ENCODE results near the gene SIGMAR1.

SIGMAR1 gene

DNA sequence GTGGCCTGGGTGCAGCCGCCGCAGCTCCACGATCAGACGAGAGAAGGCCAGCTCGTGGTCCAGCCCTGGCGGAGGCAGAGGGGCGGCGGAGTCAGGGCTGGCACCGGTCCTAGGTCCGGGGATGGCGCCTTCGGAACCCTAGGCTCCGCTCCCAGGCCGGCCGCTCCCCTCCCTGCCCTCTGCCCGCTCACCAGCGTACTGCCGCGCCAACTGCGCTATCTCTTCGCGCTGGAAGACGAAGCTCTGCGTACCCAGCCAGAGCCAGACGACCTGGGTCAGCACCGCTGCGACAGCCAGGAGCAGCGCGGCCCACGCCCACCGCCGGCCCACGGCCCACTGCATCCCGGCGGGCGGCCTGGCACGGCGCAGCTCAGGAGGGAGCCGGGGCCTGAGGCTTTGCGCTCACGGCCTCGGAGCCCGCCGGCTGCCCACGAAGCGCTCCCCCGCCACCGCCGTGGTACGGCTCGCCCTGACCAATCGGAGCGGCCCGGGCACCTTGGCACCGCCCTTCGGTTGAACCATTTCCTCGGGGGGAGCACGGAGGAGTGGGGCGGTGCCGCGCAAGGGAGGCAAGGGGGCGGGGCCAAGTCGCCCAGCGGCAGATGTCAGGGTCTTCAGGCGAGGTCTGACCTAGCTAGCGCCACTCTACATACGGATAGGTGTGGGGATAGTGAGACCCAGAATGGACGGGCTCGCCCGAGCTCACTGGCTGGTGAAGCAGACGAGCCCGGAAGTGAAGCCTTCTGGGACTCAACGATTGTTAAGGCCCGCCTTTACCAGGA, at the start of gene SIGMAR1:
TSS of gene SIGMAR1 (minus strand) at position 432 of the 782 bp plus-strand sequence. CDS start at position 342, 90 bp downstream.
- peak; percentile 96 for DNase-seq

DNA sequence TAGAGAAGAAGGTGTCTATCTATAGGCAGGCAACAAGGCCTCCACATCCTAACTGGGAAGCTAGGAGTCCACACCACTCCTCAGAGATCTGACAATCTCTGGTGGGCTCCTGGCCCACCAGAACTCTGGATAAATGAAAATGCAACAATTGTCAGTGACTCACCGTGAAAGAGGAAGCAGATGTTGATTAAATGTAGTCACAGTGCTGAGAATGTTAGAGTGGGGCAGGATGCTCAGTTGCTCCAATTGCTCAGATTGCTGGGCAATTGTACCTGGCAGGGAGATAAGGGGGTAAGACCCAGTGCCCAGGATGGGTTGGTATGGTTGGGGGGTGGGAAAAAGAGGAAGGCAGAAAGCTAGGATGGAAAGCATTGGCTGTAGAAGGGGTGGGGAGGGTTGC, 49.1 kb upstream of the SIGMAR1 start:
- DNase-seq, result no peak

DNA sequence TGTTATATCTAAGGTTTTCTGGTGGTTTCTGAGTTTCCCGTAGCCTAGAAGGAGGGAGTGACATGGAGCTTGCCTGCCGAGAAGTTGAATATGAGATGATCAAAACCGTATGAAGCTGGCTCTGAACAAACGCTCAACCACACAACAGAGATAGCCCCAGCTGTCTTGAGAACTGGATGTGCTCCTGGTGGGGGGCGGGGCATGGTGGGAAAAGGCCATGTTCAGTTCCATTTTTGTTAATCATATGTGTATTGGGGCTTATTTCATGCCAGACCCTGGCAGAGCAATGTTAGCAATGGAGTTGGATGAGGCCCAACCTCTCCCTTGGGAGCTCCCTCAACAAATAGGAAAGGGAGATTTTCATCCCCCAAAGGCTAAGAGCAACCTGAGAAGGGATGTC, 48.6 kb upstream of the SIGMAR1 start:
- no peak for DNase-seq

DNA sequence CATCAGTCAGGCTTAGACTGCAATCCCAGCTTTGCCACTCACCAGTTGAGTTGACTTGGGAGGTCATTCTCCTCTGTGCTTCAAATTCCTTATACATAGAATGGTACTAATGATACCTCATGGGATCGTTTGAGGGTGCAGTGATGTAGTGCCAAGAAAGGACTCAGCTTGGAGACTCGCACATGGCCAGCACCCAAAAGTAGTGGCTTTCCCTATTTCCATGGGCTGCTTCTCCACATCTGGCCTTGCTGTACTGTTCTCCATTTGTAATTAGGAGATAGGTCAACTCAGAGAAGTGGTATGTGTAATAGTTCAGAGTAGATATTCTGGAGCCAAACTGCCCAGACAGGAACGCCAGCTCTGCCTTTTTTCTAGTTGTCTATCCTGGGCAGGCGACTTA, 48.0 kb upstream of the SIGMAR1 start:
- DNase-seq, result no peak

DNA sequence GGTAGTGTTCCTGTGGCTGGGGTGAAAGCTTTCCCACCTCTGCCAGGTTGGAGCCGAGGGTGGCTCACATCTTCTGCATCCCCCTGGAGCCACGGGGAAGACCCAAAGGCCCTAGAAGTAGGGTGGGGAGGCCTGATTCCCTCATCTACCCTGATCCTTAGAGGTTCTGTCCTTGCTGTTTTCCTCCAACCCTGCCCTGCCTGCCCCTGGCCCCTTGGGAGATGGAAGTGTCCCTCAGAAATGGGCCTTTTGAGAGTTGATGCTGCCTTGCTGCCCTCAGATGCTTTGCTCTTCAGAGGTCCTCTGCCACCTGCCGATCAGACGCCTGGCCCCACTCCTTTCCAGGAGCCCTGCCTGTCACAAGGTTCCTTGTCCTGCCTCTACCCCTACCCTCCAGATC, 47.2 kb upstream of the SIGMAR1 start:
- no peak for DNase-seq

DNA sequence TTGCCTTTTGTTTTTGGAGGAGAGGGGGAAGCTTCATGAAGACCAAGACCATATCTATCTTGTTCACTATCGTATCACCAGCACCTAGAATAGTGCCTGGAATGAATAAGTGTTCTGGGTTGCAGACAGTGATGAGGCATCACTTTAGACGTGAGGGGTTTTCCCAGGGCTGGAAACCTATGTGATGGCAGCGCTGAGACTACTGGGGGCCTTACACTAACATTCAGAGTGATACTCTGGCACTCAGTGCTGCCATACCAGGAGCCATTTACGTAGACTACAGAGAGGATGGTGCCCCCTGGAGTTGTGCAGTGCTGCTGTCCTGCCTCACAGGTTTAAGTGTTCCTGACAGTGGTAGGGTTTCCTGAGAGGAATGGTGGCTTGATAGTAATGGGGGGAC, 46.6 kb upstream of the SIGMAR1 start:
- peak; percentile 63 for DNase-seq

DNA sequence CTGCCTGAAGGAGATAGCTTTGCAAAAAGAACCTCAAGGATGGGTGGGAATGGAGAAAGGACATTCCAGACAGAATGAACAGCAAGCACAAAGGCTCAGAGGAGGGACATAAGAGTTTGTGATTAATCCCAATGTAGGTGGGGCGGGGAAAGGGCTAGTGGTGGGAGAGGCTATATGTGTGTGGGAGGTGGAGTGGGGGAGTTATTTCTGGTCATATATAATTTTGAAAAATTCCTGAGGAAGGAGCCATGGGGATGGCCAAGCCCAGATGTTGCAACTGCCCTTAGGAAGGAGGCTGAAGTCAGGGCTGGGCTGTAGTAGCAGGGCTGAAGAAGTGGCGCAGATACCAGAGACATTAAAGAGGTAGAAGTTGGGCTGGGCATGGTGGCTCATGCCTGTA, 38.3 kb upstream of the SIGMAR1 start:
- no peak for DNase-seq

DNA sequence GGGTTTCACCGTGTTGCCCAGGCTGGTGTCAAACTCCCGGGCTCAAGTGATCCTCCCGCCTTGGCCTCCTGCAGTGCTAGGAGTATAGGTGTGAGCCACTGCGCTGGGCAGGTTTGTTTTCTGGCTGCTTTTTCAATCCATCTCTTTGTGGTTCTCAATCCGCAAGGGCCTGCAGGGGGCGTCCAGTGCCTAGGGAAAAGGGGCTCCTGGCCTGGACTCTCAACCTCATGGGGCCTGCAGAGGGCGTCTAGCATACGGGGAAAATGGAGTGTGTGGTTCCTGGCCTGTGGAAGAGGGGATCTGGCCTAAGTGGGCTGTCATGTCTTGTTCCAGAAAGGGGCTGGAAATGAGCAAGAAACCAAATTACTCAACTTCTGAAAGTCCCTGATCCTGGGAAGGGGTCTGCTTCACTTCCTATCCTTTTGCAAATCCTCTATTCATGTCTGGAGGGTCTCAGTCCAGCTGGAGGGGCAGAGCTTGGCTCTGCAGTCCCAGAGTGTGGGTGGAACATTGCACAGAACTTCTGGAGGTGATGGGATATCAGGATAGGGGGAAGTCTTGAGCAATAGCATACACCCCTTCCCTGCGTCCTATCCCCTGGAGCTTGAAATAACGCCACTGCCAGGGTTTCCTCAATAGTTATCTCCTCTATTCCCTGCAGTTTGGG, 37.6 kb upstream of the SIGMAR1 start:
- peak; percentile 77 for DNase-seq

DNA sequence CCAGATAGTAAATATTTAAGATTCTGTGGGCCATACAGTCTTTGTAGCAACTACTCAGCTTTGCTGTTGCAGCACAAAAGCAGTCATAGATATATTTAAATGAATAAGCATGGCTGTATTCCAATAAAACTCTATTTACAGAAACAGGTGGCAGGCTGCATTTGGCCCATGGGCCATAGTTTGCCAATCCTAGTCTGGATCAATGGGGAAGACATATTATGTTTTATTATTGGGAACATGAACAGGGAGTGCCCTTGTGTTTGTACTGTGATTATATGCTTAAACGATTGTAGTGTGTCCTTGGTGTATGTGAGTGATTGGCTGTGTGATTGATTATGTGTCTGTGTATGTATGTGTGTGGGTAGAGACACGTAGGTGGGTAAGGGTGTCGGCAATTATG, 36.9 kb upstream of the SIGMAR1 start:
- DNase-seq, result no peak

DNA sequence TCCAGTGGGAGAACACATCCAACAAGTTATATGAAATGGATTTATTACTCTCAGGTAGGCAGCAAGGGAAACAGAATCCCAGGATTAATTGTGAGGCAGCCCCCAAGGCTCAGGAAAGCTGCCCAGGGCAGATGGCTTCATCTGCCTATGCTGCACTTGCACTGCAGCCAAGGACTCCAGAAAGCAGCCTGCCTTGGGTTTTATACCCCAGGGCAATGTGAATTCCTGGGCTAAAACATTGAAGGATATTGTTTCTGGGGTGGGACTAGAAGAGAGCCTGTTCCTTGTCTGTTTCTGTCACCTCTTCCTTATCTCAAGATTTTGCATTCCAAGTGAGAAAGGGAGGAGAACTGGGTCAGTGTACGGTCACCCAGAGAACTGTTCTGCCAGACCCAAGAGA, 33.7 kb upstream of the SIGMAR1 start:
- DNase-seq, result no peak

DNA sequence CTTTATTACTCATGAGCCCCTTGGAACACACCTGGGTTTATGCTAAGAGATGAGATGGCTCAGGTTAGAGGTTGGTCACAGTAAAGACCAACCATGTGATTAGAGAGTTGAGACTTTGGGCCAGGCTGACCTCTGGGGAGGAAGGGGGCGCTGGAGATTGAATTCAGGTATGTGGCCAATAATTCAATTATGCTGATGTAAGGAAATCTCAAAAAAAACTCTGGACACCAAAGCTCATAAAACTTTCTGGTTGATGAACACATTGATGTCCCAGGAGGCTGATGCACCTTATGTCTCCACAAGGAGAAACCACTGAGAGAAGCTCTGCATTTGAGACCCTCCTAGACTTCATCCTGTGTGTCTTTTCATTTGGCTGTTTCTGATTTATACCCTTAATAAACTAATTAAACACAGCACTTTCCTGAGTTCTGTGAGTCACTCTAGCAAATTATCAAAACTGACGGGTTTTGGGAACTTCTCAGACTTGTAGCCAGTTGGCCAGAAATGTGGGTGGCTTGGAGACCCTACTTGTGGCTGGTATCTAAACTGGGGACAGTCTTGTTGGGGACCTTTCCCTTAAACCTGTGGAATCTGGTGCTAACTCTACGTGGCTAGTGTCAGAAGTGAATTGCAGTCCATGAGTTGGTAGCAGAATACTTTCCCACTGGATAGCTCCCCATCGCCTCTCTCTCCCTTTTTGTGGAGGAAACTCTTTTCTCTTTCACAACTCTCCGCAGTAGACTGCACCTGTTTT, 32.4 kb upstream of the SIGMAR1 start:
- DNase-seq, result no peak

DNA sequence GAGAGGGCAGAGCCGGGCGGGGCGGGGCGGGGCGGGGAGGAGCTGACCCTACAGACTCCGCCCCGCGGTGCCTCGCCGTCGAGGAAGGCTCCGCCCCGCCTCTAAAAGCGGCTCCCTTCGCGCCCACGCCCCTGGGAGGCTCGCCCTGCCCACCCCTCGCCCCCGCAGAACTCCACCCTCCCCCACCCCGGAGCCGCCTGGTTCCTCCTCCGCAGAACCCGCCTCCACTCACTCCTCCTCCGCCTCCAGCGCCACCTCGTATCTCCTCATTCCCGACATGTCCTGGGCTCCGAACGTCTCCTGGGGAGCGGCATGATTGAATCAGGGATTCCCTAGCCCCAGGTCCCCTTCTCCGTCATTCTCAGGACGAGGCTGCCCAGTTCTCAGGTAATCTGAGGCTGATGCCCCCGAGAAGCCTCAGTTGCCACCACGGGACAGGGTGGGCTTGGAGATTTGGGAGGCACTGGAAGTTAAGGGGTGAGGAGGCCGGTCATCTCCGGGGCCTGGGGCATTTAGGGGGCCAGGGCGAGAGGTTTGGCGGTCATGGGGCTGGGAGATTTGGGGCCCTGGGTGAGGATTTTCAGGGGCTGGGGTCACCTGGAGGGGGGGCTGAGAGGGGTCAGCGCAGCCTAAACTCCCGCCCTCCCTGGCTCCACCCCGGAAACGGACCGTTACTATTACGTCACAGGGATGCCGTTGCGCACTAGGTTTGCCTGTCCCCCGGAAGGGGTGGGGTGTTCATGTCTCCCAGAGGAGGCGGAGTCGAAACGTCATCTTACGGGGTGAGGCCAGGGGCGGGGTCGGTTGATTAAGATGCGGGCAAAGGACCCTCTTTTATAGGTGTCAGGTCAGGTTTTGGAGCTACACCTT, 28.0 kb upstream of the SIGMAR1 start:
- DNase-seq, result peak; percentile 91

DNA sequence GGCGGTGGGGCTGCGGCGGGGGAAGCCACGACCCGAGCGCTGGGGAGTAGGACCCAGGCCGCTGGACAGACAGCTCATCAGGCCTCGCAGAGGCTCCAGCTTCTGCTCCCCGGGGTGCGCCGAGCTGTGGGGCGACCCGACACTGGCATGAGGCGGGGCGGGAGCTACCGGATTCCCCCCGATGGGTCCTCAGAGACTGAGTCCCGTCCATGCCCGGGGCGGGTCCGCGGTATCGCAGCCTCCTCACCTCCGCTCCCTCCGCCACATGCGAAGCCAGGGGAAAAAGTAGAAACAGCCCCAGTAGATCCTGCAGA, 27.4 kb upstream of the SIGMAR1 start:
- DNase-seq, result no peak

DNA sequence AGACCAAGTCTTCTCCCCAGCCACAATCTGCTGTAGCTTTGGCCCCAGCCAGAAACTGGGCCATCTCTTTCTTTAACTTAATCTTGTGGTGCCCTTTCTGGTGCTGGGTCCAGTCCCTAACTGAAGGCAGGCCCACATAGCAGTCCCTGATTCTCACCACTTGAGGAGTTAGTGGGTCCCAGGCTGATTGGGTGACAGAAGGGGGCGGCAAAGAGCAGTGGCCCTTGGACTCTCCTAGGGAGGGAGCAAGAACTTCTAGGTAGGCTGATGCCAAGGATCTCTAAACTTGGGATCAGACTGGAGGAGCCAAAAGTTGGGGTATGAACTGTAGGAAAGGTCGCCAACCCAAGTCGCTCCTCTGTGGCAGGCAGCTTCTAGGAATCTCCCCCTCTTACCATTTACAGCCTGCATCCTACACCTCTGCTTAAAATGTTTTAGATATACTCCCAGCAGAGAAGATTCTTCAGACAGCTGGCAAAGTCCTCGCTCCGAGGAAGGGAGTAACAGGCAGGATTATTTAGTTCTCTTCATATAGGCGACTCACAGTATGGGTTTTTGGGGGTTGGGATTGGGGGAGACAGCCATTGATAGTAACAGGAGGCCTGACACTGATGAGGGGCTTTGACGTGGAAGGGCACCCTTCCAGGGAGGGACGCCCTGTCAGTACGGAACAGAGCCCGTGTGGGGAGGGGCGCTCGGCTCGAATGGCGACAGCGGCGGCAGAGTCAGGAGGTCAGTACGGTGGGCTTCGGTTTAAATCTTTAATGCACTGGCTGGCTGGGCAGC, 26.9 kb upstream of the SIGMAR1 start:
- DNase-seq, result peak; percentile 88

DNA sequence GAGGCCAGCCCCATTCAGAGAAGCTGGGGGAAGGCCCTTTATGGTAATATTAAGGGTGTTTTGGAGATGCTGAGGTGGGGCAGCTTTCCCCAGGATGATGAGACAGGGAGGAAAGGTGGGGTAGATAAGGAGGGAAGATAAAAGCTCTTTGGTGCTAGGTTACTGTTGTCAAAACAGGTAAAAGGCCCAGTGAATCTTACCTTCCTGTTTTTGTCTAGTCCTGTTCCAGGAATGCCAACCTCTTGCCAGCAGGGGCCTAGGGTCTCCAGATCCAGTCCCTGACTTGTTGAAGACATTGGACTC, 25.7 kb upstream of the SIGMAR1 start:
- DNase-seq, result no peak

DNA sequence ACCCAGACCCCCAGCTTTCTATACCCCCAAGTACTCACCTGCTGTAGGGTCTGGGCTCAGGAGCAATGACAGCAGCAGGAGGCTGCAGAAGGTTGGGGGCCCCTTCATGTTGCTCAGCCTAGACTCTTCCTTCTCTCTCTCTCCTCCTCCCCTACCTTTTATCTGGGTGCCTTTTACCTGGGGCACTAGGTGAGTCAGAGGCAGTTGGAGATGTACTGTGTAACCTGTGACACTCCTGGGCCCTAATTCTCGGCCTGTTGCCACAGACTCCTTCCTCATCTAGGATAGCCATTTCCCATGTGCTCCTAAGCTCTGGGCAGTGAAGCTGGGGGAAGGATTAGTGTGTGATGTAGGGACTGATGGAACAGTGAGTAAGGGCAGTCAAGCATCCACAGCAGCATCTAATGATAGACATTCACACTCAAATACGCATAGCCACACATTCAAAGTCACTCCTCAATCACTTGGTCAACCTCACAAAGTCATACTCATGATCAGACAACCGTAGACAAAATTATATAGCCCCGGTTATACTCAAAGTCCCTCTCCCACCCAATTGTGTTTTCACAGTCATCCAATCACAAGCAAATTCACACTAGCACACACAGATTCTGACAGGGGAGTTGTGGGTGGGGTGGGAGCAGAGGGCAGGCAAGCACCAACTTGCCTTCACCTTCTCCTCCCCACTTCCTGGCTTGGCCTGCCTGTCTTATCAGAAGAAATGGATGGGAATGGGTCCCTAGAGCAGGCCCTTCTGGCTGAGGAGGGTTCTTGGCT, 25.1 kb upstream of the SIGMAR1 start, which contains the start of gene CCL27:
TSS of gene CCL27 (minus strand) at position 132 of the 777 bp plus-strand sequence. CDS start at position 108, 24 bp downstream.
- no peak for DNase-seq

DNA sequence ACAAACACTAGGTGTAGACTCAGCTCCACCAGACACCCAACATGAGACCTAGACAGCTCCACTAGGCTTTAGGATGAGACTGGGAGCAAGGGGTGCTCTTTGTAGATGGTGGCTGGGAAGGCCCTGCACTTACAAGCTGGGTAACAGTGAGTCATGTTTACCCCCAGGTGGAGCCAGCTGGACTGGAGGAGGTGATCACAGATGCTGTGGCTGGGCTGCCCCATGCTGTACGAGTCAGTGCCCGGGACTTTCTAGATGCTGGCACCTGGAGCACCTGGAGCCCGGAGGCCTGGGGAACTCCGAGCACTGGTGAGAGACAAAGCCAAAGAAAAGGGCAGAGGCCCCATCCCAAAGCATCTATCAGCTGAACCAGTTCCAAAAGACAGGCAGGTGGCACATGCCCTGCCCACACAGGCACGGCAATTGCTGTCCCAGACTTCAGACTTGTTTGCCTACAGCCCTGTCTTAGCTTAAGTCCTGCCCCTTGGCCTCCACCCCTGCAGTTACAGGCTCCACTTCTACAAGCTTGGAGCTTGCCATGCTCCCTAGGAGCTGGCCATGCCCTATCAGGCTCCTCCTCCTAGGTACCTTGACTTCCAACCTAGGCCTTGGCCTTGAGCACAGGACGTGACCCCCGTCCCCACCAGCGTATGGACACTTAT, 22.1 kb upstream of the SIGMAR1 start:
- DNase-seq, result no peak

DNA sequence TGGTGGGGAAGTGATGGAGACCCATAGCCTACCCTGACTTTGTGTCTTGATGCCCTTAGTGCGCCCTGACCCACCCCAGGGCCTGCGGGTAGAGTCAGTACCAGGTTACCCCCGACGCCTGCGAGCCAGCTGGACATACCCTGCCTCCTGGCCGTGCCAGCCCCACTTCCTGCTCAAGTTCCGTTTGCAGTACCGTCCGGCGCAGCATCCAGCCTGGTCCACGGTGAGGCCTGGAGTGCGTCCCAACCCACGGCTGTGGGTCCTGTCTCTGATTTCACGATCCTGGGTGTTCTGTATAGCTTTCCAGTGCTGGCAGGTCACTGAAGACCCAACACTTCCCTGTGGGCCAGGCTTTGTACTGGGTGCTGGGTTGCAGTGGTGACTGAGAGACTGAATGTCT, 20.9 kb upstream of the SIGMAR1 start:
- DNase-seq, result no peak

DNA sequence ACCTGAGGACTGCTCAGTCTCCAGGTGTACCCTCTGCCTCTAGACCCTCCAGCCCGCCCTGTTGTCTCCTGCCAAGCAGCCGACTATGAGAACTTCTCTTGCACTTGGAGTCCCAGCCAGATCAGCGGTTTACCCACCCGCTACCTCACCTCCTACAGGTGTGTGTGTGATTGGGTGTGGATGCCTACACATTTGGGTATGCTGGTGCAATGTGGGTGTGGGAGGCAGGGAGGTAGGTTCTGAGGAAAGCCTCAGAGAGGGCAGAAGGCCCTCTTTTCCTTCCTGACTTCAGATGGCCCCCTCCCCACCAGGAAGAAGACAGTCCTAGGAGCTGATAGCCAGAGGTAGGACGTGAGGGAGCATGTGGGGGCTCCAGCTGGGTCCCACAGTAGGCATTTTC, 19.4 kb upstream of the SIGMAR1 start:
- no peak for DNase-seq

DNA sequence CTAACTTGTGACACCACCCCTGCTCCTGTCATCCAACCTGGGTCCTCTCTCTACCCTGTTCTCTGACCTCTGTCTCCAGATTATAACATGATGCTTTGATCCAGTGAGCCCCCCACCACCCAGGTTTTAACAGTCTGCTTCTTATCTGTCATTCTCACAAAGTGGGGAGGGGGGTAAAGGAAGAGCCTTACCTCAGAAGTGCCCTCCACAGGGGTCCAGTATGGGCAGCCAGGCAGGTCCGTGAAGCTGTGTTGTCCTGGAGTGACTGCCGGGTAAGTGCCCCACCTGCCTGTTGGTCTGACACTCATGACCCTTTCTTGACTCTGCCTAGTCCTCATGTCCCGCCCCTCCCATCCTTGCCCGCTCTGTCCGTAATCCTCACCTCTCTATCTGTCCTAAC, 17.8 kb upstream of the SIGMAR1 start:
- no peak for DNase-seq
